ENCODE measurements around the gene PPFIA1.

The PPFIA1 gene

DNA sequence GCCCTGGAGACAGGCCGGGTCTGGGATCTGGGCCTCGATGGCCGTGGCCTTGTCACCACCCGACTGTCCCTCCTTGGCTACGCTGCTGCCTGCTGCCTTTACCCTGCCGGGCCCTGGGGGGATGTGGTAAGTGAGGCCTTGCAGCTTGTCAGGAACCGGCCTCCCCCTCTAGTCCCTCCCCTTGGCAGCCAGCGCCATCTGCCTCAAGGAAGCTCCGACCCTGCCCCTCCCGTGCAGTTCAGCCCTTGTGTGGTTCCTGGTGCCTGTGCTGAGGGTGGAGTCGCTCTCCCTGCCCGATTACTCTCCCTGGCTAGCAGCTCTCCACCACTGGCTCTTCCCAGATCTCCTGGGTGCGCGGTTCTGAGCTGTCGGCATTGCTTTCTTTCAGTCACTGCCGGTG, 161.6 kb downstream of the PPFIA1 start:
- no peak for DNase-seq (ENCODE audit: low spot score)

DNA sequence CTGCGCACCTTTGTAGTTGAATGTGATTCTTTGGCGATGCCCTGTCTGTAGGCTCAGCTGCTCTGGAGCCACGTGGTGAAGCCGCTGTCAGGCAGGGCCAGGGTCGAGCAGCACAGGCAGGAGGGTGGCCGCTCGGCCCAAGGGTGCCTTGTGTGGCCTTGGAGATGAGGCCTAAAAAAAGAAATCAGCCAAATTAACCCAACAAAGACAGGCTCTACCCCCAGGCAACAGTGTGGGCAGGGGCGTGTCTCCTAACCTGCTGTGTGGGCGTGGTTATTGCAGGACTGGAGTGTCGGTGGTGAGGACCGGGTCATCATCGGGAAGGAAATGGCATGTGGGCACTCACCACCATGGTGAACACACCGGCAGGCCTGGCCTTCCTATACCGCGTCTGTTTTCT, 162.1 kb downstream of the PPFIA1 start:
- DNase-seq (ENCODE audit: low spot score): no peak

DNA sequence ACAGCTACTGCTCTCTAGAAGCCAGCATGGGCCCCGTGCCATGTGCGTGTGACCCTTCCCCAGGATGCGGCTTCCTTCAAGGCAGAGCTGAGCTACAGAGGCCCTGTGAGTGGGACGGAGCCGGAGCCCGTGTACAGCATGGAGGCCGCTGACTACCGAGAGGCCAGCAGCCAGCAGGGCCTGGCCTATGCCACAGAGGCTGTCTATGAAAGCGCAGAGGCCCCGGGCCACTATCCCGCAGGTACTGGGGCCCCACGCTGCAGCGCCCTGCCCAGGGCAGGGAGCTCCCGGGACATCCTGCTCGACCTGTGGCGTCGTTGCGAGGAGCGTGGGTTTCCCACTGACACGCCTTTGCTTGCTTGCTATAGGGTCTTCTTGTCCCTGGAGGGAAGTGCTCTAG, 162.5 kb downstream of the PPFIA1 start:
- no peak for DNase-seq (ENCODE audit: low spot score)

DNA sequence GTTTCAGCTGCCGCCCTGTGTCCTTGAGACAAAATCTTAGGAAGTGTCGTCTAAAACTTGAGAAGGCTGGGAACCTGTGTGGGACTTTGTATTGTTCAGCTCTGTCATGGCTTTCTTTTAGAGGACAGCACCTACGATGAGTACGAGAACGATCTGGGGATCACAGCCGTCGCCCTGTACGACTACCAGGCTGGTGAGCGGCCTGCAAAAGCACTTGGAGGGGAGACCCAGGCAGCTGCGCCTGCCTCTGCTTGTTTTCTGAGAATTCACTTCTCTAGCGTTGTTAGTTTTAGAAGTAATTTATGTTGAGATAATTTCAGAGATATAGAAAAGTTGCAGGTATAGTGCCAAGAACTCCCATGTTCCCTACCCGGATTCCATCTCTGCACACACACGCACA, 163.0 kb downstream of the PPFIA1 start:
- no peak for DNase-seq (ENCODE audit: low spot score)

Data from AG08395 (cell line).